Daoy (cell line): ENCODE results near the gene RCOR1. TPM values are rescaled to one million over a fixed set of nuclear protein-coding genes. Genes with fewer than 3 reads are reported as not detected.

Experiments
- DNase-seq: peaks from one replicate; pipeline ENCODE4 v3.0.0-alpha.2; 2015; ENCODE audit warnings: low read depth
- total RNA-seq: library from RNA; depleted of rRNA; stranded (reverse); fragments of >200 nt; shearing (Covaris generic); gene quantifications from 2 replicates; pipeline ENCODE4 v1.2.3, GENCODE V29; 2014

RCOR1 gene
- total RNA-seq, 1 experiment from 2014 or later = 19.6 TPM

DNA sequence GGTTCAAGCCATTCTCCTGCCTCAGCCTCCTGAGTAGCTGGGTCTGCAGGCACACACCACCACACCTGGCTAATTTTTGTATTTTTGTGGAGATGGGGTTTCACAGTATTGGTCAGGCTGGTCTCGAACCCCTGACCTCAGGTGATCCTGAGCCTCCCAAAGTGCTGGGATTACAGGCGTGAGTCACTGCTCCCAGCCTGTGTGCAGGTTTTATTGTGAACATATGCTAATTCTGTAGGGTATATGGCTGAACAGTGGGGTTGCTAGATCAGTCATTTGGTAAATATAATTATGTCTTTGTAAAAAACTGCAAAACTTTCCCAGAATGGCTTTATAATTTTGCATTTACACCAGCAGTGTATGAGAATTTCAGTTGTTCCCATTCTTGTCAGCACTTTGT is 85.9 kb downstream of the RCOR1 start:
- no peak for DNase-seq

DNA sequence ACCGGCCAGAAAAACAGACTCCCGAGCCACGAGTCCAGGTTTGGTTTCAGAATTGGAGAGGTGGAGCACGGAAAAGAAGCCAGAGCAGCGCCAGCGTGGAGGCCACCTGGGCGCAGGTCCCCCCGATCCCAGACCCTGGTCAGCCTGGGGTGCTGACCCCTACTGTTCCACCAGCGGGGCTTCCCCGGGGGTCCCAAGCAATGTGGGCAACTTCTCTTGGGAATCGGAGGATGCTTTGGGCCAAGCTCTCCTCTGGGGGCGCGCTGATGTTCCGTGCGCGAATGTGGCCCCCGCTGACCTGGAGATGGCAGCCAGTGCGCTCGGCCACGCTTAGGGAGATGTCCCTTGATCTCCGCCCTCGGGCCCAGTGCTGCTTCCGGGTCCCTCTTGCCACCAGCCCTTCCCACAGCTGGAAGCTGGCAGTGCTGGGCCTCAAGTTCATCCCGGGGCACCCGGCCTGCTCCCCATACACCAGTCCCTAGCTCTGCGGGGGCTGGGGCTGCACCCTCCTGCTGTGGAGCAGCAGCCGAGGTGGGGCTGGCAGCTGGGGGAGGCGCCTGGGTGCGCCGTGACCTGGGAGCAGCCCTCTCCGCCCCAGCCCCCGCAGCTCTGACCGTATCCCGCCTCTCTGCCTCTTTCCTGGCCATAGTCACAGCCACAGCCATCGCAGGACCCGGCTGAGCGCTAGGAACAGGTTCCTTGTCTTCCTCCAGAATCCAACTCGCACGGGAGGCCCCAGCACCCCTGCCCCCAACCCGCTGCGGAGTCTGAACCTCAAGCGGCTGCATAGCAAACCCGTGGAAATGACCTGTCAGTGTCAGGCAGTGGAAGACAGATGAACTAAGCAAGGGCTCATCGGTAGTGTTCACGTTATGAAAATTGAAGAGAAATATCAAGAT is 91.2 kb downstream of the RCOR1 start:
- no peak for DNase-seq

DNA sequence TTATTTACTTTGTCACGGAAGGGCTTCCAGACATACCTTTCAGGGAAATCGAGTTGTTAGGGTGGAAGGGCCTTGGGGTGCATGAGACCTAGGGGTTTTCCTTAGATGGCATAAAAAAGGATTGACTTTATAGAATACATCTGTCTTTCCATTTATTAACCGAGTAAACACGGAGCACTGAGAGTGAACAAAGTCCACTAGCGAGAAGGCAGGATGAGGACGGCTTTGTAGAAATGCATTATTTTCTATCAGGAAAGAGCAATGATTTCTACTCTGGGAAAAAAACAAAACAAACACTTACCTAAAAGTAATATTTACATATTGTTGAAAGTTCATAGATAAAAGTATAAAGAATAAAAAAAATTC is 91.8 kb downstream of the RCOR1 start:
- DNase-seq = no peak

DNA sequence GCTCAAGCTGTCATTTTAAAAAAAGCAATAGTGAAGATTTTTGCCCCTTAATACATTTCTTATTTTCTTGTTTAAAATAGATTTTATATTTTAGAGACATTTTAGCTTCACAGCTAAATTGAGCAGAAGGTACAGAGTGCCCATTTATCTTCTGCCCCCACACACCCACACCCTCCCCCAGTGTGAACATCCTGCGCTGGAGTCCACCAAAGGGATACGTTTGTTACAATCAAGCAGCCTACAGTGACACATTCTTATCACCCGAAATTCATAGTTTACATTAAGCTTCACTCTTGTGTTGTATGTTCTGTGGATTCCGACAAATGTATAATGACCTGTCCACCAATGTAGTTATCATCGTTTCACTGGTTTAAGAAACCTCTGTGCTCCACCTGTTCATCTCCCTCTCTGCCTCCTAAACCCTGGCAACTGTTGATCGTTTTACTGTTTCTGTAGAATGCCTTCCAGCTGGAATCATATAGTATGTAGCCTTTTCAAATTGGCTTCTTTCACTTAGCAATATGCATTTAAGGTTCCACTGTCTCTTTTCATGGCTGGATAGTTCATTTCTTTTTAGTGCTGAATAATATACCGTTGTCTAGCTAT is 93.8 kb downstream of the RCOR1 start:
- DNase-seq = no peak

DNA sequence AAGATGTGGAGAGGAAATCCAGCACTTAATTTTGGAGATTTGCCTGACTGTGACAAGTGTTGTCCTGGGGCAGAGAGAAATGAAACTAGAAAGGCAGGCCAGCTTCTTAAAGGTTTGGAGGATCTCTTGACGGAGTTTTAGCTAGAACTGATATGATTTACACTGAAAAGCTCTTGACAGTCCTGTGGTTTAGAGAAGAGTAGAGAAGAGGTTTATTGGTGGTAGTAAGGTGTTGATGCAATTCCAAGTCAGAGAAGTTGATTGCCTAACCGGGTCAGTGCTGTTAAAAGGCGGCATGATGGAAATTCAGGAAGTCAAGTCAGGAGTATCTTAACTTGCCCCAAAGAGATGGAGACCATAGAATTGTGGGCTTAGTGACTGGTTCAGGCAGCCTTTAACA is 95.8 kb downstream of the RCOR1 start:
- no peak for DNase-seq

DNA sequence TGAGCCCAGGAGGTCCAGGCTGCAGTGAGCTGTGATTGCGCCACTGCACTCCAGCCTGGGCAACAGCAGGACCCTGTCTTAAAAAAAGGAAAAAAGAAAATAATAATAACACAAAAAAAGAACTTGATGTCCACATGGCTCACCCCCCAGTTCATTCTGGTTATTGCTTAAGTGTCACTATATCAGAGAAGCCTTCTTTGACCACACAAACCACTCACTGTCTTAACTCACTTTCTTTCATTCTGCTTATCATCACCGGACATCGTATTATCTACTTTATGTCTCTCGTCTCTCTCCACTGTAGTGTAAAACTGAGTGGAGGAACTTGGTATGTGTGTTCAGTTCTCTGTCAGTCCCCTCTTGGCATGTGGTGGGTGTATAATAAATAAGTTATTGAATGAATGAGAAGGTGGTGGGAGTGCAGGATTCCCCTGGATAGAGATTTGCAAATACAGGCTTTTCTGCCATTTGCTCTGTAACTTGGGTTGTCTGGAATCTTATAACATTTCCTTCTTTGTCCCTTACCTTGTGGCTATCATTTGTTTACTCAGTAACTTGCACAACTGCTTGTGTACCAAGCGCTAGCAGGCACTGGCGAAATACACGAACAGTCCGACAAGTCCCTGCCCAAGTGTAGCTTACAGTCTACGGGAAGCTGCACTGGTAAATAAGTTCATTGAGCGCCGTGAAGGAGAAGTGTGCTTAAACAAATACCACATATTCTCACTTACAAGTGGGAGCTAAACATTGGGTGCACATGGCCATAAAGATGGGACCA is 98.2 kb downstream of the RCOR1 start:
- no peak for DNase-seq

DNA sequence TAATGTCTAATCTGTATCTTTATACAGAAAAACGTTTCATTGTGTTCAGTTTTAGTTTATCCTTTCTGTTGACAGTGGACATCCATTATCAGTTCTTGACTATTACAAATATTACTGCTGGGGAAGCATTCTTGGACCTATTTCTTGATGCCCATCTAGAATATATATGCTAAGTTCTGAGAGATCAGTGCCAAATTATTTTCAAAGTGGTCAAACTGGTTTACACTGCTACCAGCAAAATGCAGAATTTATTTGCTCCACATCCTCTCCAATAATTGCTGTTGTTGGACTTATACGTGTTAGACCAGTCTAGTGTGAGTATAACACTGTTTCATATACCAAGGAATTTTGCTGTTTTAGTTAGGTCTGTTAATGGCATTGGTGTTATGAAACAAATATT is 99.3 kb downstream of the RCOR1 start:
- no peak for DNase-seq

DNA sequence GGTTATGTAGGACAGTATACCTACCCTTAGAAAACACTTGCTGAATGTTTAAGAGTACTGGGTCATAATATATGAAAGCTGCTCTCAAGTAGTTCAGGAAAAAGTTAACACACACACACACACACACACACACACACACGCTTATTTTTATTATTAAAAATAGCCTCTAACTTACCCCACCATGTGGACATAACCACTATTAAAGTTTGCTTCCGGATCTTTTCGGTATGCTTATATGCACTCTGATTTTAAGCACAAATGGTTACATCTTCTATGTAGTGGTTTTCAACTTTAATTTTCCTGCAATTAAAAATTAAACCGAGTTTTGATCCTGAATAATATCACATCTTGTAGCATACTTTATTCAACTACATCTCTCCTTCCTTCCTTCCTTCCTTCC is 99.9 kb downstream of the RCOR1 start:
- no peak for DNase-seq

DNA sequence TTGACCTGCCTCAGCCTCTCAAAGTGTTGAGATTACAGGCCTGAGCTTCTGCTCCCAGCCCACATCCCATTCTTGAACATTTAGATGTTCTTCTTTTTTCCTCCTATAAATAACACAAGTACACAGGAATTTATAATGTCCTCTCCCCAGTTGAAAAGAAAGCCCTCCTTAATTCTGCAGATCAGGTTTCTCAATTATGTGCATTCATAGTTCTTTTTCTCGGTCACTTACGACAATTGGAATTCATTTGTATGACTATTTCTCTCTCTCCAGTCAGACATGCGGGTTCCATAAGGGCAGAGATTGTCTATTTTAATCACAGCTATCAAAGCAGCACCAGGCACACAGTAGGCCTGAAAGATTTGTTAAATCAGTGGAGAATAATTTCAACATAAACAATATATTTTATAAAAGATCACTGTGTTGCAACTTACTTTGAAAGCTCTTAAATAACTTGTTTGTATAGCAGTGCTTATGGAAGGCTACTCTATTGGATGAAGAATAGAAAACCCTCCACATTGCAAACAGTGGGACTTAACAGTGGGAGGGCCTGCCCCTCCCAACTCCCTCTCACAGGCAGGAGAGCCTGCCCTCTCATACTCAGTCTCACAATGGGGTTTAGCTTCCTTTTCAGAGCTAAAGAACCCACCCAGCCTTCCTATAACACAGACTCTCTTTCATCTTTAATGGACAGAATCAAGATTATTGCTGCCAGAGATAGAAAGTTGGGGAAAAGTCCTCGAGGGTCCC is 100.7 kb downstream of the RCOR1 start:
- DNase-seq = no peak

DNA sequence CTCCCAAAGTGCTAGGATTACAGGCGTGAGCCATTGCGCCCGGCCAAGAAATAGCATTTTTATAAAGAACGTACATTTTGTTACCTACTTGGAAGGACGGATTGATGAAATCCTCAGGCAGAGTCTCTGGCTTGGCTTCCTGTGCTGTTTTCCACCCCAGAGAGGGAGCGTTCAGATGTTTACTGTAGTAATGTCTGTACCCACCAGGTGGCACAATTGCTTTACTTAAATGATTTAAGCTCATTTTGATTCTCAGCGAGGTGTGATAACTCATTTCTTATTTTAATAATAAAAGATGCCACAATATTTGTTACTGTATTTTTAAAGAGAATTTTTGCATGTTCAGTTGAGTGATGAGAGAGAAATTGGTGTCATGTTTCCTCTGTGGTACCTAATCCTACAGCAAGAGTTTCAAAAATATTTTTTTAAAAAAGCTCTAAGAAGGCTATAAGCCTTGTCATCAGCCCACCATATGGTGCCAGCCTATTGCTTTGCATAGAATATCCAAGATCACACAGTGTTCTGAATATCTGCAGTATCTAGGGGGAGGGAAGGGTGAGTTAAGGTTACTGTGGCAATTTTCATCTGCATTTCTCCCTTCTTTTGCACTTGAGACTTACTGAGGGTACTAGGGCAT is 102.2 kb downstream of the RCOR1 start:
- DNase-seq = peak; percentile 61

DNA sequence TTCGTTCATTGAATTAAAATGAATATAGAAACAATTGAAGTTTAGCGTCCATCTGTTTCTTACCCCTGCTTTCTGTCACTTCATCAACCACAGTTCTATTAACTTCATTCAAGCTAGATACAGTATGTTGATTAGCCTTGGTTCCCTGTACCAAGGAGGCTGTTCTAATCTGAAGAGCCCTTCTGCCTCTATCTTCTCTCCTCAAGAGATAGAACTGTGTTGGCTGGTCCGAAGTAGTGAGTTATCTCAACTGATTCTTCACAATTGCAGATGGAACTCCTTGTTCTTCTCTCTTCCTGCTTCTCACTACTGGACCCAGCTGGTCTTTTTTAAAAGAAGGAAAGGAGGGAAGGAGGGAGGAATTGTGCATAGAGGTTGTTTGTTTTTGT is 102.7 kb downstream of the RCOR1 start:
- DNase-seq = no peak

DNA sequence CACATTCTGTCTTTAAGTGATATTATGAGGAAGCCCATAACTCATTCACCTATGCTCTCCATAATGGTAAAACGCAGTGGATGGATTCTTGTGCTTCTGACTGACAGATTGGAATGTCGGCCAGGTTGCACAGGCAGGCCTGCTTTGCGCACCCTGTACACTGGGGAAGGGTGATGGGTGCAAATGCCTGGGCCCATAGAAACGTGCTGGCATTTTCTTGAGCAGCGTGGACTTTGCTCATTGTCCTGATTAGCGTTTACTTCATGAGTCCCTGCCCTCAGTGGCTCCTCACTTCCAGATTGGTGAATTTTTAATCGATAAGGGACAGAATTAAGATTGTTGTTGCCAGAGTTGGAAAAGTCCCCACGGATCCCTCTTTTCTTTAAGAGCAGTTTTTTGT is 103.9 kb downstream of the RCOR1 start:
- no peak for DNase-seq

DNA sequence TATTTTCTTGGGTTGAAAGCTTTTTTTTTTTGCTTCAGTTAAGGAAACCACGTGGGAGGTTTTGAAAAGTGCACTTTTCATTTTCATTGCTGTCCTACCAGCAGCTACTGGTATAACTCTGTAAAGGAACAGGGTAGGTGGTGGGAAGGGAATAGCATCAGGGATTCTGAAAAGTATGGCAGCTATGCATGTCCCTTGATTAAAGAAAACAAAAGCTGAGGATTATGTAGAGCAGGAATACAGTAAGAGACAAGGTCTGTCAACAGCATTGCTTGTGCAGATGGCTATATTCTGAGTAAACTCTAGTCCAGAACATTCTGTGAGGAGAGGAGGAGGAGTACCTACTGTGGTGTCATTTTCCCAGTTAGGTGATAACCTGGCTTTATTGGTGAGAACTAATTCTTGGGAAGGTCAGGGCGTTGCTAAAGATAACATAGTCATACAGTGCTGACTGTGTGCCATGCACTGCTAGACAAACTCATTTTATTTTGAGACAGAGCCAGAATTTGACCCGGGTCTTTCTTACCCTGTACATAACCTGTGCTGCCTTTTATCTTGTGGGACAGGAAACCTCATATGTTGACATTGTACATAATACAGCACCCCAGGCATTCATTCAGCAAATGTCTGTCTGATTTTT is 104.5 kb downstream of the RCOR1 start:
- DNase-seq = peak; percentile 13

DNA sequence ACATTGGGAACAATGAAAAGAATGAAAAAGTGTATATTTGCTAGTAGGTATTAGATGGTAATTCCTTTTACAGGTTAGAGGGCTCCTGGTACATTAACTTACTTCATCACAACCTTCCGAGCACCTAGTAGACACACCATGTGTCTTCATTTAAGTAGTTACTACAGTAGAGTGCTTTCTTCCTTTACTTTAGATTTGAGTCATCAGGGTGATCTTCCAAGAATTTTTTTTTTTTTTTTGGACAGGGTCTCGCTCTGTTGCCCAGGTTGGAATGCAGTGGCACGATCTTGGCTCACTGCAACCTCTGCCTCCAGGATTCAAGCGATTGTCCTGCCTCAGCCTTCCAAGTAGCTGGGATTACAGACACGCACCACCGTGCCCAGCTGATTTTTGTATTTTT is 105.1 kb downstream of the RCOR1 start:
- DNase-seq = no peak

DNA sequence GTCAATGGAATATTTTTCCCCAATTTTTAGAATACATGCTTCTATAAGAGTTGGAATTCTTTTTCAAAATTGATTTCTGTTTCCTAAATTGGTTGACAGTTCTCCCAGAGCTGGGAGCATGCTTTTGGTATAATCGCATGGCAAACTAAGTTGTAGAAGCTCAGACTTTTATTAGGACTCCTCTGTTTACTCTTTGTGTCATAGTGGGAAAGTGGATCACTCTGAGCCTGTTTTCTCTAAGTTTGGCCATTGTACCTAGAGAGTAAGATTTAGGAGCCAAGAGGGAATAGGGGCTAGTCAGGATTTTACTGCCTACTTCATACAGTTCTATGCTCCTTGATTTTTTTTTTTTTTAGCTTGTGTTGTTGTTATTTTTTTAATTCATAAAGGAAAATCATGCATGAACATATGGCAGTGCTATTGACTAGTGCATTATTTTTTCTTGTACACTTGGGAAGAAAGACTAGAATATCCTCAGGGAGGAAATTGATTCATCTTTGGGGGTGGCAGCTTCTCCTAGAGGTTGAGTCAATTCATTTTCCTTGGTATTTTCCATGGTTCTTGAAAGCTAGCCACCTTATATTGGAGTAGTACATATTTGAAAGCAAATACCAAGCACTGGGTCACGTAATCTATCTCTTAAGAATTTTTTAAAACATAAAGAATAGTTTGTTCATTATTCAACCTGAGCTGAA is 107.1 kb downstream of the RCOR1 start:
- no peak for DNase-seq

DNA sequence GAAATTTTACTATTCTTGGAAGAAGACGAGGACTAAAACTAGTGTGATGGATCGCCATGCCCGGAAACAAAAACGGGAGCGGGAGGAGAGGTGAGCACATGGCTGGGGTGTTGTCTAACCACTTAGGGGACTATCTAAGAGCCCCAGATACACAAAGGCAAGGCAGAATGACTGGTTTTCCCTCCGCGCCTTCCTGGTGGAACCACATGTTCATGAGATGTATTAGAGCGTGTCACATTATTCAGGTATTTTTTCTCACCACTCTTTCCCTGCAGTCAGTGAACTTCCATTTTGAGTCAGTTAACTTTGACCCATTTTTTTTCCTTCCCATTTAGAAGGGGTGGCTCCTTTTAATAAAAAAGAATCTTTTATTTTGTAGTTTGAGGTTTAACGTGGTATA is 116.0 kb downstream of the RCOR1 start:
- DNase-seq = no peak

DNA sequence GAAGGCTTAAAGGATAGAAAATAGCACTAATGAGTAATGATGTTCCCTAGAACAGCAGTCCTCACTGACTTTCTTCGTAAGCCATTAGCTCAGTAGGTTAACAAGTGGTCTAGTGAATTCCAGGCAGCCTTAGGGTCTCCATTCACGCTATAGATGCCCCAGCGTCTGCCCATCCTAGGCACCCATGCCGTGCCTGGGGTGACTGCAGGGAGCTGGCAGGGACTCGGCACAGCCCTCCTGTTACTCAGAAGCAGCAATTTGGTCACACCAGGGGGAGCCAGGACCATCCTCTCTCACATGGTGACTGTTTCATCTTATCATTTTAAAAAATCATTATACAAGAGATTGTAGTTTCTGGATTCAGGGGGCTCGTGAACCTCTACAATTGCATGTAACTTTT is 118.8 kb downstream of the RCOR1 start:
- DNase-seq = no peak

DNA sequence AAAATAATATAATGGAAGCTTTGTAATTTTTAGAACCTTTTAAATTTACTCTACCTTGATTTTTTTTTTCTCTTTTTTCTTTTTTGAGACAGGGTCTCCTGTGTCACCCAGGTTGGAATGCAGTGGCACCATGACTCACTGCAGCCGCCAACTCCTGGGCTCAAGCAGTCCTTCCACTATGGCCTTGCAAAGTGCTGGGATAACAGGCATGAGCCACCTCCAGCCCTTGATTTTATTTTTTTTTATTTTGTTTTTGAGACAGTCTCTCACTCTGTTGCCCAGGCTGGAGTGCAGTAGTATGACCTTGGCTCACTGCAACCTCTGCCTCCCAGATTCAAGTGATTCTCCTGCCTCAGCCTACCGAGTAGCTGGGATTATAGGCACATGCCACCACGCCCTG is 119.5 kb downstream of the RCOR1 start:
- DNase-seq = no peak

DNA sequence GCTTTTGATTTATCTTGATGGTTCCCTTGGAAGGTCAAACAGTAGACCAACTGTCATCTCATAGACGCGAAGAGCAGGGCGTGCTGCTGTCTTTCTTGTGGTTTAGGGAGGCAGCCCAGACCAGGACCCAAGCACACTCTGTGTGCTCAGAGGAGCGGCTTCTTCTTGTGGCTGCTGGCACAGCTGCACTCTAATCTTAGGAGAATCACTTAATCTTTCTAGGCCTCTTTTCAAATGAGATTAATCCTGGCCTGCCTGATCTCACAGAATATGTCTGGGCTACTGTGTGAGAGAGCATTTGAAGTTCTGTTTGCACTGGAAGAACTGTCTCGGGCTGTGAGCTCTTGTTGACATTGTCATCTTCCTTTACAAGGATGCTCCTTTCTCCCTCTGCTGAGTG is 124.8 kb downstream of the RCOR1 start:
- DNase-seq = no peak

DNA sequence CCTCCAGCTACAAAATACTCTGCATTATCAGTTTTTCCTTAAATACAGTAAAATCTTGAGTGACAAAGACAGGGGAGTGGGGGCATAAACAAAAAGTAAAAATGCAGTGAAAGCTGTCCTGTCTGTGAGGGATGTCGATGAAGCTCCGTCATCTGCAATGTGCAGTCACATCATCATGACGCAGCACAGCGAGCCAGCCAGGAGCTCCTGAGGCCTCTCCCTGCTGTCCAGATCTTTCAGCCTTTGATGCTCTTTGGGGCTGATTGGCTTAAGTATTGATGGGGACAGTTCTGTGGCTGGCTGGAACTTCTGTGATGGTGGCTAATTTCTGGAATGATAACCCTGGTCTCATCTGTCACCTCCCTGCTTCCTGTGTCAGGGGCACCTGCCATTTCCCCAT is 130.2 kb downstream of the RCOR1 start:
- no peak for DNase-seq

DNA sequence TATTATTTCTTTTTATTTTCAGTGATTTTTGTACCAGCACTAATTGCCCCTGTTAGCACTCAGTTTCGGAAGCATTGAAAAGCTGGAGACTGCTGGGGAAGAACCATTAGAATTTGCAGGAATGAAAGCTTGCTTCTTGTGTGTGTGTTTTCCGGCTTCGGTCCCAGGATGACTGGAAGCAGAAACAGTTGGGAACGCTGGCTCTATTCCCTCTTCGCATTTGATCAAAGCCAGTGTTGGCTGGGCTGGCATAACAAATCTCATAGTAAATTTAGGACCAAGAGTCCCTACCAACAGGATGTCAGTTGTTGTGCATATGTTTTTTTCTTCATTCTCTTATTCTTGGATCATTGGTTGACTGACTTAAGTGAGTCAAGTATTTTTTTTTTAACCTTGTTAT is 131.2 kb downstream of the RCOR1 start:
- DNase-seq = no peak
